B cell (primary cell): ENCODE measurements around the gene AARS2. TPM values are rescaled to one million over a fixed set of nuclear protein-coding genes. Genes with fewer than 3 reads are reported as not detected.

Experiments used
- ATAC-seq: fragments of 200-7000 bp; cut with Tn5 transposase; one replicate; pipeline ENCODE4 v1.10.0; 2021; ENCODE audit warnings: low read depth, mild to moderate bottlenecking, moderate number of reproducible peaks, moderate library complexity
- CTCF ChIA-PET: fragments of 350-600 bp; sonication (Branson Sonifier 250); formaldehyde crosslinking; loops from one replicate; lab custom pipeline; 2021; ENCODE audit warnings: antibody characterized with exemption, inconsistent platforms; lab: Charles Lee
- POLR2A ChIA-PET: fragments of 350-600 bp; sonication (Branson Sonifier 250); formaldehyde crosslinking; loops from one replicate; lab custom pipeline; 2021; ENCODE audit warnings: antibody characterized with exemption; lab: Charles Lee
- DNase-seq: peaks from one replicate; pipeline ENCODE4 v3.0.0; 2013
- H2AFZ ChIP-seq: 2 replicates; pipeline ENCODE4 v1.6.1; 2012; ENCODE audit warnings: mild to moderate bottlenecking, low read depth, low read length; ENCODE audit not compliant: insufficient read depth, poor library complexity, severe bottlenecking
- H3K27ac ChIP-seq, 2 donors: 1 replicate in 1 of 2; 2 replicates in 1 of 2; pipeline ENCODE4 v1.5.1; 2012 to 2013; ENCODE audit warnings: low read length in 2 of 2, mild to moderate bottlenecking in 2 of 2, moderate library complexity in 1 of 2
- H3K27me3 ChIP-seq, 4 experiments: fragments of 200-600 bp in 1 of 4; sonication (generic) in 1 of 4; replicated peaks in 1 of 4; 1 replicate in 2 of 4; 2 replicates in 2 of 4; pipeline versions ENCODE4 v1.6.1 to v1.7.0; 2013 to 2016; ENCODE audit warnings: low read length in 3 of 4, mild to moderate bottlenecking in 2 of 4, mixed read lengths in 1 of 4, moderate library complexity in 1 of 4; ENCODE audit not compliant: insufficient read depth in 4 of 4, control insufficient read depth in 3 of 4; ENCODE audit errors: control extremely low read depth in 1 of 4
- H3K36me3 ChIP-seq, 2 experiments: replicated peaks in 1 of 2; 1 replicate in 1 of 2; 2 replicates in 1 of 2; pipeline versions ENCODE4 v1.6.1 to v1.7.1; 2013; ENCODE audit warnings: low read length in 1 of 2; ENCODE audit not compliant: insufficient read depth in 2 of 2, control insufficient read depth in 1 of 2; ENCODE audit errors: control extremely low read depth in 1 of 2, extremely low read depth in 1 of 2
- H3K4me1 ChIP-seq, 2 donors: fragments of 200-600 bp in 1 of 2; sonication (generic) in 1 of 2; 1 replicate in 1 of 2; 2 replicates in 1 of 2; pipeline versions ENCODE4 v1.5.1 to v1.6.1; 2013 to 2017; ENCODE audit warnings: low read length in 2 of 2; ENCODE audit not compliant: control insufficient read depth in 2 of 2, insufficient read depth in 2 of 2
- H3K4me2 ChIP-seq: replicated peaks from 2 replicates; pipeline ENCODE3; 2012; ENCODE audit warnings: mild to moderate bottlenecking, low read depth, low read length; ENCODE audit not compliant: poor library complexity, severe bottlenecking
- H3K4me3 ChIP-seq, 5 experiments: fragments of 200-600 bp in 1 of 5; sonication (generic) in 1 of 5; 1 replicate in 3 of 5; 2 replicates in 2 of 5; pipeline versions ENCODE4 v1.5.1 to v1.7.0; 2011 to 2016; ENCODE audit warnings: low read length in 4 of 5, mild to moderate bottlenecking in 4 of 5, low read depth in 2 of 5, control low read depth in 1 of 5, moderate library complexity in 1 of 5; ENCODE audit not compliant: insufficient read depth in 1 of 5; ENCODE audit errors: control extremely low read depth in 1 of 5, extremely low read depth in 1 of 5
- H3K79me2 ChIP-seq: fragments of 200-600 bp; sonication (generic); one replicate; pipeline ENCODE4 v1.6.0; 2016; ENCODE audit warnings: low read length; ENCODE audit not compliant: control insufficient read depth, insufficient read depth
- H3K9ac ChIP-seq: fragments of 200-600 bp; sonication (generic); 2 replicates; pipeline ENCODE4 v1.6.1; 2017; ENCODE audit warnings: mild to moderate bottlenecking, low read length, moderate library complexity
- H3K9me3 ChIP-seq, 3 donors: one replicate each; pipeline versions ENCODE4 v1.6.1 to v1.7.1; 2013; ENCODE audit warnings: low read length in 2 of 3; ENCODE audit not compliant: control insufficient read depth in 2 of 3, insufficient read depth in 1 of 3; ENCODE audit errors: control extremely low read depth in 1 of 3
- H4K20me1 ChIP-seq: 2 replicates; pipeline ENCODE4 v1.6.0; 2012; ENCODE audit warnings: mild to moderate bottlenecking, low read length; ENCODE audit not compliant: insufficient read depth, control insufficient read depth, poor library complexity, severe bottlenecking
- H3K27ac Mint-ChIP-seq: one replicate; pipeline ENCODE4 v1.8.0; 2021; ENCODE audit warnings: mixed read lengths
- H3K27me3 Mint-ChIP-seq: one replicate; pipeline ENCODE4 v1.8.0; 2021; ENCODE audit warnings: mixed read lengths
- H3K4me1 Mint-ChIP-seq: one replicate; pipeline ENCODE4 v1.8.0; 2021; ENCODE audit warnings: mixed read lengths
- H3K4me3 Mint-ChIP-seq: one replicate; pipeline ENCODE4 v1.8.0; 2021; ENCODE audit warnings: mixed read lengths
- H3K9me3 Mint-ChIP-seq: one replicate; pipeline ENCODE4 v1.8.0; 2022; ENCODE audit warnings: mixed read lengths; ENCODE audit not compliant: insufficient read depth
- EZH2 ChIP-seq: IDR thresholded peaks from 2 replicates; pipeline ENCODE4 v1.6.1; 2012; ENCODE audit warnings: borderline replicate concordance, low read depth, mild to moderate bottlenecking, moderate library complexity, low read length; ENCODE audit not compliant: insufficient read depth, poor library complexity, severe bottlenecking
- WGBS: methylation state at CpG from one replicate; pipeline ENCODE4 v1.1.5; 2013; ENCODE audit warnings: missing lambda C conversion rate; ENCODE audit not compliant: insufficient coverage; 5-methylcytosine and 5-hydroxymethylcytosine counted together
- intact Hi-C: fragments of 100-400 bp; cut with micrococcal nuclease; formaldehyde crosslinking; loops from one replicate; pipeline ENCODE4 v1.10.0; 2022
- polyA plus RNA-seq: library from polyadenylated mRNA; depleted of rRNA; stranded (reverse); fragments of >200 nt; gene quantifications from 2 replicates; pipeline ENCODE4 v1.2.3, GENCODE V29; 2012
- total RNA-seq, 2 donors: library from RNA; stranded (reverse); fragments of 120-200 nt in 1 of 2; gene quantifications; 1 replicate in 1 of 2; 2 replicates in 1 of 2; pipeline versions ENCODE4 v1.2.3 to v1.2.4, GENCODE V29; 2013 to 2022
- TF ChIP-seq, protein P1 (sequence below): fragments of 200-600 bp; IDR thresholded peaks from one replicate; pipeline ENCODE4 v1.8.0; 2022; ENCODE audit warnings: antibody characterized with exemption, mild to moderate bottlenecking

The AARS2 gene
- total and polyA plus RNA-seq, 2 donors (not counting 1 experiment from before 2014, with no cell fraction given) = 11.3 to 21.3 TPM

DNA sequence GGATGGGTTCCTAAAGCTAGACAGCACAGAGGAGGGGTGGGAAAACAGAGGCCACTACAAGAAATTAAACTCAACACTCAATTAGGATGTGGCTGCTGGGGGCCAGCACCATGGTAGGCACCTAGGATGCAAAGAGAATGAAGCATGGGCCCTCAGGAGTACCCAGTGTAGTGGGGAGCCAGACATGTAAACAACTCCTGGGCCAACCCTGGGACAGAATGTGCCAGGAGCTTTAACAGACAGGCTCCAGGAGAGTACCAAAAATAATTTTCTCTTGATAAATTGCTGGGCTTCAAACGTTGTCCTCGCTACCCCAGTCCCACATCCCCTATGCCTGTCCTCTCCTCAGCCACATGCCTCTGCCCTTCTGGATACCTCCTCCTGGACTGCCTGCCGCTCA lies 41.2 kb downstream of the AARS2 start:
- H3K9me3 ChIP-seq = peaks cover 0 to 7% (median 0%) of the 10 kb centered on the region in 3 donors
- no peaks in the 10 kb centered on the region for H4K20me1 ChIP-seq
- H3K4me3 ChIP-seq = no peak overlapping the region
- Mint-ChIP-seq H3K4me1 (peaks cover 27% of the 10 kb centered on the region), H3K9me3 (no peaks in the 10 kb centered on the region), H3K27ac (no peak overlapping the region), H3K27me3 (peaks cover 44% of the 10 kb centered on the region), H3K4me3 (peak overlapping the region; percentile 81)
- no peaks in the 10 kb centered on the region for H3K36me3 ChIP-seq
- no peaks in the 10 kb centered on the region for H3K79me2 ChIP-seq
- no peak overlapping the region for H2AFZ ChIP-seq
- ChIA-PET CTCF (interaction anchor here (0.5 to 1.2 kb wide), 2 partner anchors 17 to 33 kb away, joined by 4 to 5 read pairs; no protein-coding TSS in a partner anchor), POLR2A (no interaction called here)
- peaks cover 19 to 23% of the 10 kb centered on the region in 2 donors for H3K4me1 ChIP-seq
- intact Hi-C loops = no loop called here
- H3K27me3 ChIP-seq = peaks cover 0 to 65% (median 35%) of the 10 kb centered on the region in 4 experiments
- H3K9ac ChIP-seq = no peak overlapping the region
- DNase-seq (no peak), ATAC-seq (no peak)
- H3K4me2 ChIP-seq = no peak overlapping the region
- no peak for TF ChIP-seq EZH2
- TF ChIP-seq, protein P1, sequence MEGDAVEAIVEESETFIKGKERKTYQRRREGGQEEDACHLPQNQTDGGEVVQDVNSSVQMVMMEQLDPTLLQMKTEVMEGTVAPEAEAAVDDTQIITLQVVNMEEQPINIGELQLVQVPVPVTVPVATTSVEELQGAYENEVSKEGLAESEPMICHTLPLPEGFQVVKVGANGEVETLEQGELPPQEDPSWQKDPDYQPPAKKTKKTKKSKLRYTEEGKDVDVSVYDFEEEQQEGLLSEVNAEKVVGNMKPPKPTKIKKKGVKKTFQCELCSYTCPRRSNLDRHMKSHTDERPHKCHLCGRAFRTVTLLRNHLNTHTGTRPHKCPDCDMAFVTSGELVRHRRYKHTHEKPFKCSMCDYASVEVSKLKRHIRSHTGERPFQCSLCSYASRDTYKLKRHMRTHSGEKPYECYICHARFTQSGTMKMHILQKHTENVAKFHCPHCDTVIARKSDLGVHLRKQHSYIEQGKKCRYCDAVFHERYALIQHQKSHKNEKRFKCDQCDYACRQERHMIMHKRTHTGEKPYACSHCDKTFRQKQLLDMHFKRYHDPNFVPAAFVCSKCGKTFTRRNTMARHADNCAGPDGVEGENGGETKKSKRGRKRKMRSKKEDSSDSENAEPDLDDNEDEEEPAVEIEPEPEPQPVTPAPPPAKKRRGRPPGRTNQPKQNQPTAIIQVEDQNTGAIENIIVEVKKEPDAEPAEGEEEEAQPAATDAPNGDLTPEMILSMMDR = no peak
- WGBS = 62% methylated on average over 2 of the region's 3 CpGs
- no peak overlapping the region for H3K27ac ChIP-seq

DNA sequence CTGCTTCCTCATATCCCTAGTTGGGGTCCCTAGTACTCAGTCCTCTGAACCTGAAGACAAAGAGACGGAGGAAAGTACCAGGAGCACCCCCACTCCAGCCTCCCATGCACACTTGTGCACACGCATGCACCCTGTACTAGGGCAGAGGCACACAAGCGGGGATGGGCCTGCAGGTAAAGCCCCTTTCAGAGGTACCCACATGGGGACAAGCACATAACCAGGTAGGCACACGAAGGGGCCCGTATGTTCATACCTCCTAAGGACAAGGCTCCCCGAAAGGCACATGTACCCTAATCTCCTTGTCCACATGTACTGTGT lies 41.8 kb downstream of the AARS2 start:
- CTCF ChIA-PET = interaction anchor here (1.2 kb wide), 1 partner anchor 34 kb away, joined by 5 read pairs; no protein-coding TSS in a partner anchor
- ATAC-seq = no peak

More for the DNA sequence above, 41.8 kb downstream of the AARS2 start:
- Histone ChIP-seq H3K4me2 (peak overlapping the region; percentile 79), H2AFZ (no peak overlapping the region), H4K20me1 (no peaks in the 10 kb centered on the region), H3K27ac (no peak overlapping the region), H3K4me3 (no peak overlapping the region), H3K9ac (no peak overlapping the region), H3K9me3 (peaks cover 0 to 2% (median 0%) of the 10 kb centered on the region in 3 donors), H3K27me3 (peaks cover 0 to 59% (median 33%) of the 10 kb centered on the region in 4 experiments), H3K36me3 (no peaks in the 10 kb centered on the region), H3K79me2 (no peaks in the 10 kb centered on the region), H3K4me1 (peaks cover 22 to 27% of the 10 kb centered on the region in 2 donors)
- POLR2A ChIA-PET = no interaction called here
- TF ChIP-seq, protein P1 = no peak
- TF ChIP-seq EZH2 = peak; percentile 8
- H3K27ac Mint-ChIP-seq = no peak overlapping the region
- H3K4me3 Mint-ChIP-seq = peak overlapping the region; percentile 81
- peaks cover 29% of the 10 kb centered on the region for H3K4me1 Mint-ChIP-seq
- no peak for DNase-seq
- H3K9me3 Mint-ChIP-seq = no peaks in the 10 kb centered on the region
- intact Hi-C loops = no loop called here
- H3K27me3 Mint-ChIP-seq = peaks cover 40% of the 10 kb centered on the region
- WGBS = 96% methylated on average over 6 of the region's 6 CpGs
